GM23248 (cell line): ENCODE results near the gene HOXA4.

Experiments used
- EZH2 ChIP-seq: fragments of 200-600 bp; sonication (generic); IDR thresholded peaks from 2 replicates; pipeline ENCODE4 v1.6.1; 2018; ENCODE audit warnings: antibody characterized with exemption, mild to moderate bottlenecking; ENCODE audit not compliant: insufficient read depth, poor library complexity, severe bottlenecking
- EZH2phosphoT487 ChIP-seq: fragments of 200-600 bp; sonication (generic); IDR thresholded peaks from 2 replicates; pipeline ENCODE4 v1.6.1; 2018; ENCODE audit warnings: antibody characterized with exemption, moderate library complexity, mild to moderate bottlenecking, low read depth; ENCODE audit not compliant: insufficient read depth

GRCh38 chr7:27141923-27142579 is 11.5 kb upstream of the HOXA4 start:
- TF ChIP-seq EZH2 = no peak
- no peak for TF ChIP-seq EZH2phosphoT487
